Body of pancreas (tissue), 4 donors: Measurements from ENCODE around the gene ZNF423. TPM values are rescaled to one million over a fixed set of nuclear protein-coding genes. Genes with fewer than 3 reads are reported as not detected.
A peak's percentile ranks its signal among the peaks of the same experiment; 100 is the strongest.

ENCODE experiments used
- ATAC-seq: fragments of 150-250 bp; one replicate; pipeline ENCODE4 v1.9.1; 2016
- DNase-seq, 4 donors: peaks; one replicate each; pipeline ENCODE4 v3.0.0-alpha.2; 2019
- H3K27ac ChIP-seq, 4 donors: fragments of 200-600 bp; sonication (generic); 1 replicate in 3 of 4; 2 replicates in 1 of 4; pipeline versions ENCODE4 v1.5.1 to v1.6.1; 2016 to 2019; ENCODE audit warnings: mild to moderate bottlenecking in 1 of 4, mixed read lengths in 1 of 4, moderate library complexity in 1 of 4
- H3K27me3 ChIP-seq, 2 donors: fragments of 200-600 bp; sonication (generic); one replicate each; pipeline ENCODE4 v1.6.0; 2016; ENCODE audit warnings: mild to moderate bottlenecking in 1 of 2
- H3K36me3 ChIP-seq, 2 donors: fragments of 200-600 bp; sonication (generic); replicated peaks in 1 of 2; 2 replicates each; pipeline ENCODE4 v1.5.1; 2016; ENCODE audit warnings: low read depth in 2 of 2; ENCODE audit not compliant: insufficient read depth in 1 of 2
- H3K4me1 ChIP-seq: fragments of 200-600 bp; sonication (generic); one replicate; pipeline ENCODE4 v1.6.0; 2016
- H3K4me3 ChIP-seq, 2 donors: fragments of 200-600 bp; sonication (generic); 1 replicate in 1 of 2; 2 replicates in 1 of 2; pipeline ENCODE4 v1.5.1; 2016 to 2019
- H3K9me3 ChIP-seq, 3 donors: fragments of 200-600 bp; sonication (generic); 1 replicate in 2 of 3; 2 replicates in 1 of 3; pipeline ENCODE4 v1.5.1; 2016
- POLR2A ChIP-seq, 3 donors: fragments of 450-650 bp; IDR thresholded peaks; one replicate each; pipeline ENCODE4 v1.6.1; 2016; ENCODE audit warnings: antibody characterized with exemption in 3 of 3, mild to moderate bottlenecking in 2 of 3
- WGBS, 2 donors: methylation state at CpG; one replicate each; pipeline ENCODE4 v1.1.5; 2017; 5-methylcytosine and 5-hydroxymethylcytosine counted together
- intact Hi-C: fragments of 100-400 bp; cut with DNase I; formaldehyde crosslinking; loops from one replicate; pipeline ENCODE4 v1.15.1; 2023
- total RNA-seq, 2 donors: library from RNA; depleted of rRNA; stranded (reverse); fragments of >200 nt; gene quantifications; one replicate each; pipeline ENCODE4 v1.1.0, GENCODE V29; 2016
- TF ChIP-seq, protein P1 (sequence below), 7 experiments: fragments of 450-650 bp in 4 of 7; fragments of 200-600 bp in 3 of 7; sonication (generic) in 3 of 7; IDR thresholded peaks; one replicate each; pipeline ENCODE4 v1.5.1; 2016 to 2019; ENCODE audit warnings: antibody characterized with exemption in 7 of 7

ZNF423 gene
- total RNA-seq, 2 donors from 2014 or later, result 4.2 to 9.2 TPM

DNA sequence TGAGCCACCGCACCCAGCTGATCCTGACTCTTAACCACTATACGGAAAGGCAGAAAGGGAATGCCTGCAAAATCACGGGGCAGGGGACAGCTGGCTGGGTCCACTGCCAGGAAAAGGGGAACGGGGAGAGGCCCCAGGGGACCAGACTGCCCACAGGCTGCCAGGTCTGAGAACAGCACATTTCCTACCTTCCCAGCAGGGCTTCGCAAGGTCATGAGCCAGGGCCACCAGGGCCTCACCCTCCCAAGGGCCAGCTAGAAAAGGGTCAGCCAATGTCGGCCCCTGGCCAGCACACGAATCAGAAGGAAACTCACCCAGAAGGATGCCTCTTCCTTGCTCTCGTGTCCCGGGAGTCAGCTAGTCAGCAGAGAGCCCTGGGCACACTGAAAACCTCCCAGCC is 118.4 kb downstream of the ZNF423 start:
- intact Hi-C loops, result no loop called here
- 86 to 96% methylated on average over 7 to 9 of the region's 9 CpGs for WGBS, 2 donors
- no peak overlapping the region for H3K27ac ChIP-seq
- H3K27me3 ChIP-seq, result no peaks in the 10 kb centered on the region
- no peak for DNase-seq
- H3K9me3 ChIP-seq, result no peaks in the 10 kb centered on the region
- ATAC-seq, result no peak
- H3K4me1 ChIP-seq, result no peaks in the 10 kb centered on the region
- no peak overlapping the region for H3K4me3 ChIP-seq
- H3K36me3 ChIP-seq, result no peaks in the 10 kb centered on the region
- no peak for TF ChIP-seq POLR2A (IDR thresholded peaks at IDR 0.05)
- TF ChIP-seq, protein P1, sequence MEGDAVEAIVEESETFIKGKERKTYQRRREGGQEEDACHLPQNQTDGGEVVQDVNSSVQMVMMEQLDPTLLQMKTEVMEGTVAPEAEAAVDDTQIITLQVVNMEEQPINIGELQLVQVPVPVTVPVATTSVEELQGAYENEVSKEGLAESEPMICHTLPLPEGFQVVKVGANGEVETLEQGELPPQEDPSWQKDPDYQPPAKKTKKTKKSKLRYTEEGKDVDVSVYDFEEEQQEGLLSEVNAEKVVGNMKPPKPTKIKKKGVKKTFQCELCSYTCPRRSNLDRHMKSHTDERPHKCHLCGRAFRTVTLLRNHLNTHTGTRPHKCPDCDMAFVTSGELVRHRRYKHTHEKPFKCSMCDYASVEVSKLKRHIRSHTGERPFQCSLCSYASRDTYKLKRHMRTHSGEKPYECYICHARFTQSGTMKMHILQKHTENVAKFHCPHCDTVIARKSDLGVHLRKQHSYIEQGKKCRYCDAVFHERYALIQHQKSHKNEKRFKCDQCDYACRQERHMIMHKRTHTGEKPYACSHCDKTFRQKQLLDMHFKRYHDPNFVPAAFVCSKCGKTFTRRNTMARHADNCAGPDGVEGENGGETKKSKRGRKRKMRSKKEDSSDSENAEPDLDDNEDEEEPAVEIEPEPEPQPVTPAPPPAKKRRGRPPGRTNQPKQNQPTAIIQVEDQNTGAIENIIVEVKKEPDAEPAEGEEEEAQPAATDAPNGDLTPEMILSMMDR (IDR thresholded peaks at IDR 0.05), result no peak

DNA sequence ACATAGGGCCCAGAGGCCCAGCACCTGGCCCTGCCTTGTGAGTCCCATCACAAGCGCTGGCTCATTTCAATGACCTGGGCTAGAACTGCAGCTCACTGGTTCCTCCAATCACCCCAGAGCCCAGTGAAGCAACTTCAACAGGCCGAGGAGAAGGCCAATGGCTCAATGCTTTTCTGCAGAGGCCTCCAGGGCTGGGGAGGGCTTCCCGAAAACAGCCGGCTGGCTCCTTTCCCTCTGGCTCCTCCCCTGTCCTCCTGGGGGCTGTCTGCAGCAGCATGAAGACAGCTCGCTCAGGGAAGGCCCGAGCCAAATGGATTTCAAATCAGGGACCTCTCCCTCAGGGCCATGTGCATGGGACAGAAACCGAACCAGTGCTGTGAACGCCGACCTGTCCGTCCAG is 121.6 kb downstream of the ZNF423 start:
- intact Hi-C loops, result no loop called here
- H3K4me1 ChIP-seq, result no peaks in the 10 kb centered on the region
- 65 to 89% methylated on average over 9 to 10 of the region's 10 CpGs for WGBS, 2 donors
- no peaks in the 10 kb centered on the region for H3K36me3 ChIP-seq
- no peak overlapping the region for H3K4me3 ChIP-seq
- no peaks in the 10 kb centered on the region for H3K27me3 ChIP-seq
- H3K9me3 ChIP-seq, result peaks cover 0 to 6% (median 0%) of the 10 kb centered on the region in 3 donors
- peak in 2 of 4 donors; percentile 16 to 17 for DNase-seq
- no peak overlapping the region for H3K27ac ChIP-seq
- TF ChIP-seq, protein P1 (IDR thresholded peaks at IDR 0.05), result no peak
- TF ChIP-seq POLR2A (IDR thresholded peaks at IDR 0.05), result no peak
- ATAC-seq, result no peak

DNA sequence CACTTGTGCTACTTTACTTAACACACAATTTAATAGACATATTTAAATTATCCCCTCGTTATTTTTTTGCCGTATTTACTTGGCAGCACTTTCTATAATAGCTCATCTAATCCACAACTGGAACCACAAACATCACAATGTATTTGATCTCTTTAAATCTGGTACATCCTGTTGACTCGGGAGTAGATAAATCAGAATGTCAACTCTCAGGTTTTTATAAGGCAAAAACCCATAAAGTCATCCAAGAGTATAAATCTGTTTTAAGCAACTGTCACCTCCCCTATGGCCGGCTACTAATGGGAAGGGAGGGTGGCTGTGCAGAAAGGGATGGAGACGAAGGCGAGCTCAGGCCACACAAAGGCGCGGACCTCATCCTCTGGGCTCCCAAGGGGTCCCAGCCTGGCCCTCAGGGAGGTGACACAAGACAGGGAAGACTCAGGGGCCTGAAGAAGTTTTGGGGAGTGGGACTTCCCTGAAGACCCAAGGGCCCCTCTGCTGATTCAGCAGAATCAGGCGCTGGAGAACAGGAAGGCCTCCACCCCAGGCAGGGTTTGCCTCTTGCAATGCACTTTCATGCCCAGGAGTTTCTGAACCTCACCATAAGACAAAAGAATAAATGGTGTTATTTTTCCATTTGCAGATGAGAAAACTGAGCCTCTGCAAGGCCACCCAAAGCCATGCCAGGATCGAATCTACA is 122.5 kb downstream of the ZNF423 start:
- no peak for ATAC-seq
- Histone ChIP-seq H3K4me1 (no peaks in the 10 kb centered on the region), H3K36me3 (no peaks in the 10 kb centered on the region), H3K9me3 (peaks cover 0 to 6% (median 0%) of the 10 kb centered on the region in 3 donors), H3K27ac (no peak overlapping the region), H3K27me3 (no peaks in the 10 kb centered on the region), H3K4me3 (no peak overlapping the region)
- WGBS, 2 donors, result 77 to 88% methylated on average over 6 to 10 of the region's 10 CpGs
- intact Hi-C loops, result no loop called here
- TF ChIP-seq, protein P1 (IDR thresholded peaks at IDR 0.05), result no peak
- DNase-seq, result no peak

DNA sequence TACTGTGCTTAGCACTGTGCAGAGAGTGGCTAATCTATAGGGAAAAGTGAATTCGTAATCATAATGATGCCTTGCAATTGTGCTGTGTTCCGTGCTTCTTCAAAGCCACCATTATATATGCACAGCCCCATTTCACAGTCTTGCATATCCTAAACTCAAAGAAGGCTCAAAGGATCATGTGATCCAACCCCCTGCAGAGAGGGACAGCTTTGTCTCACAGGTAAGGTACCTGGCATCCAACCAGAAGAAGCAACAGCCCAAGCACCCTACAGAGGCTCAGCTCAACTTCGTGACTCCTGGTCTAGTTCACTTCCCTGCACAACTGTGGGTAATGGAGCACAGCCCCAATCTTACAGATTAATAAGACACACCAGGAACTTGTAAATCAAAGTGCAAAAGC is 124.0 kb downstream of the ZNF423 start:
- Histone ChIP-seq H3K27me3 (no peaks in the 10 kb centered on the region), H3K4me1 (no peaks in the 10 kb centered on the region), H3K9me3 (peaks cover 0 to 6% (median 0%) of the 10 kb centered on the region in 3 donors), H3K4me3 (no peak overlapping the region), H3K27ac (no peak overlapping the region), H3K36me3 (no peaks in the 10 kb centered on the region)
- no peak for TF ChIP-seq POLR2A (IDR thresholded peaks at IDR 0.05)
- TF ChIP-seq, protein P1 (IDR thresholded peaks at IDR 0.05), result no peak
- no peak for ATAC-seq
- 81 to 95% methylated on average over 3 of the region's 3 CpGs for WGBS, 2 donors
- intact Hi-C loops, result no loop called here
- DNase-seq, result no peak

DNA sequence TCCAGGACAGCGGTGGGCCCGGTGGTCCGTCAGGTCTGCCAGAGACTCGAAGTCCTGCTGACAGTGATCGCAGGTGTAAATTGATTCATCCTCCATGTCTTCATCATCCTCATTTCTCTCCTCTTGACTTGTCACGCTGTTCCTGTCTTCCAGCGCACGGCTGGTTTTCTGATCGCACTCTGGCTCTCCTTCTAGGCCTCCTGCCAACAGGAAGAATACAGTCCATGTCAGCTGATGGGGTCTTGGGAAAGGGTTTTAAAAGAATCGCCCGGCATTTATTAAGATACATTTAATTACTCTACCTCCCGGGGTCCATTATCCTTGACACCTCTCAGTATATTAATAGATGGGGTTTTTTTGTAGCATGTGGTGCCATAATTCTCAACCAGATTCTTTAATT is 125.1 kb downstream of the ZNF423 start:
- WGBS, 2 donors, result 92 to 94% methylated on average over 12 of the region's 12 CpGs
- Histone ChIP-seq H3K27me3 (no peaks in the 10 kb centered on the region), H3K27ac (no peak overlapping the region), H3K9me3 (peaks cover 0 to 6% (median 0%) of the 10 kb centered on the region in 3 donors), H3K4me3 (no peak overlapping the region), H3K4me1 (no peaks in the 10 kb centered on the region), H3K36me3 (no peaks in the 10 kb centered on the region)
- TF ChIP-seq, protein P1 (IDR thresholded peaks at IDR 0.05), result no peak
- no peak for TF ChIP-seq POLR2A (IDR thresholded peaks at IDR 0.05)
- no peak for ATAC-seq
- intact Hi-C loops, result no loop called here
- no peak for DNase-seq
